K562 (cell line): ENCODE results near the gene ZC3H10. TPM values are rescaled to one million over a fixed set of nuclear protein-coding genes. Genes with fewer than 3 reads are reported as not detected.

Source experiments
- HDAC2 ChIP-seq: fragments of 450-650 bp; IDR thresholded peaks from 2 replicates; pipeline ENCODE4 v1.6.1; 2016; ENCODE audit warnings: mild to moderate bottlenecking
- MIER1 ChIP-seq: fragments of 450-650 bp; IDR thresholded peaks from 2 replicates; pipeline ENCODE4 v1.6.1; 2016; ENCODE audit warnings: antibody characterized with exemption, mild to moderate bottlenecking, low read depth
- NR4A1 ChIP-seq, 2 experiments: fragments of 250-450 bp in 1 of 2; fragments of 450-650 bp in 1 of 2; sonication (Bioruptor Pico) in 1 of 2; IDR thresholded peaks; 2 replicates each; pipeline versions ENCODE4 v1.4.0 to v1.6.1; 2016 to 2020; ENCODE audit warnings: mild to moderate bottlenecking in 2 of 2, missing compliant biosample characterization in 1 of 2, missing genetic modification characterization in 1 of 2, moderate library complexity in 1 of 2
- PRPF4 ChIP-seq: fragments of 200-400 bp; formaldehyde crosslinking; IDR thresholded peaks from one replicate; pipeline ENCODE4 v1.6.1; 2017; ENCODE audit warnings: low read length, low read depth, mild to moderate bottlenecking; ENCODE audit not compliant: insufficient read depth, poor library complexity, severe bottlenecking
- RBM25 ChIP-seq: fragments of 200-400 bp; formaldehyde crosslinking; IDR thresholded peaks from 2 replicates; pipeline ENCODE4 v1.6.1; 2018; ENCODE audit warnings: low read length, low read depth, moderate library complexity; ENCODE audit not compliant: severe bottlenecking
- SOX6 ChIP-seq: fragments of 450-650 bp; IDR thresholded peaks from 2 replicates; pipeline ENCODE4 v1.6.1; 2014; ENCODE audit warnings: mild to moderate bottlenecking
- SRSF3 ChIP-seq: fragments of 200-400 bp; formaldehyde crosslinking; IDR thresholded peaks from 2 replicates; pipeline ENCODE4 v1.6.1; 2016; ENCODE audit warnings: mild to moderate bottlenecking, low read length, moderate library complexity; ENCODE audit not compliant: insufficient read depth
- TAF7 ChIP-seq: fragments of 450-650 bp; IDR thresholded peaks from 2 replicates; pipeline ENCODE4 v1.6.1; 2016; ENCODE audit warnings: missing genetic modification characterization, missing compliant biosample characterization
- TBL1XR1 ChIP-seq, 2 experiments: IDR thresholded peaks; 2 replicates each; pipeline ENCODE4 v1.6.1; 2012; ENCODE audit warnings: improper control_type of control experiment in 2 of 2, low read length in 2 of 2, mild to moderate bottlenecking in 1 of 2
- TCF7 ChIP-seq: sonication (generic); IDR thresholded peaks from 2 replicates; pipeline ENCODE4 v1.6.1; 2016; ENCODE audit warnings: antibody characterized with exemption, borderline replicate concordance
- TEAD1 ChIP-seq, 2 experiments: fragments of 450-650 bp in 1 of 2; sonication (generic) in 1 of 2; formaldehyde crosslinking; IDR thresholded peaks; 2 replicates each; pipeline versions ENCODE4 v1.4.0 to v1.8.0; 2020 to 2022; ENCODE audit warnings: mild to moderate bottlenecking in 2 of 2, missing genetic modification reagents in 1 of 2
- YBX1 ChIP-seq: fragments of 450-650 bp; IDR thresholded peaks from 2 replicates; pipeline ENCODE4 v1.7.1; 2016; ENCODE audit warnings: mild to moderate bottlenecking
- ZNF175 ChIP-seq: fragments of 200-800 bp; sonication (Bioruptor generic); IDR thresholded peaks from 2 replicates; pipeline ENCODE4 v1.6.1; 2016; ENCODE audit warnings: low read depth, mild to moderate bottlenecking, missing genetic modification characterization, missing compliant biosample characterization
- ZNF583 ChIP-seq: fragments of 250-450 bp; sonication (Bioruptor Pico); IDR thresholded peaks from 2 replicates; pipeline ENCODE4 v1.4.0; 2020
- ZNF696 ChIP-seq: fragments of 250-450 bp; sonication (Bioruptor Pico); conservative IDR thresholded peaks from 2 replicates; pipeline ENCODE4 v1.4.0; 2020; ENCODE audit warnings: mild to moderate bottlenecking, moderate library complexity
- polyA plus RNA-seq, 8 experiments: library from polyadenylated mRNA; depleted of rRNA in 4 of 8; stranded (reverse) in 5 of 8; unstranded in 3 of 8; fragments of >200 nt; fragmentation: Nextera tagmentation in 2 of 8; fragmentation: Illumina TruSeq in 1 of 8; extraction: Ambion mirVana in 2 of 8; extraction: Trizol in 1 of 8; gene quantifications; 2 replicates each; pipeline versions ENCODE4 v1.2.1 to v1.2.3, GENCODE V29; 2011 to 2014; ENCODE audit warnings: inconsistent platforms in 1 of 8, missing spikeins in 1 of 8
- total RNA-seq, 7 experiments: library from RNA; depleted of rRNA in 6 of 7; stranded (reverse); fragments of >200 nt in 6 of 7; fragmentation: Illumina TruSeq in 2 of 7; extraction: Trizol in 2 of 7; gene quantifications; 2 replicates each; pipeline versions ENCODE4 v1.2.1 to v1.2.3, GENCODE V29; 2011 to 2021; ENCODE audit warnings: low replicate concordance in 1 of 7
- TF ChIP-seq, protein P1 (sequence below): fragments of 250-450 bp; sonication (Bioruptor Pico); IDR thresholded peaks from 2 replicates; pipeline ENCODE4 v1.8.0; 2022; ENCODE audit warnings: moderate library complexity, mild to moderate bottlenecking, inconsistent platforms
- TF ChIP-seq, protein P2 (sequence below), 2 experiments: fragments of 450-650 bp; formaldehyde crosslinking in 1 of 2; IDR thresholded peaks; 2 replicates each; pipeline versions ENCODE4 v1.4.0 to v1.6.1; 2014 to 2020; ENCODE audit warnings: mild to moderate bottlenecking in 2 of 2, borderline replicate concordance in 1 of 2, low read depth in 1 of 2
- TF ChIP-seq, protein P3 (sequence below): IDR thresholded peaks from 2 replicates; pipeline ENCODE4 v1.6.1; 2011; ENCODE audit not compliant: insufficient read length; ENCODE audit errors: extremely low read depth

The ZC3H10 gene
- total and polyA plus RNA-seq, 9 of the 15 experiments (the other 6 are each of a cell fraction or from before 2014, with no cell fraction given) = 0.31 to 4.1 (median 1.6) TPM

DNA sequence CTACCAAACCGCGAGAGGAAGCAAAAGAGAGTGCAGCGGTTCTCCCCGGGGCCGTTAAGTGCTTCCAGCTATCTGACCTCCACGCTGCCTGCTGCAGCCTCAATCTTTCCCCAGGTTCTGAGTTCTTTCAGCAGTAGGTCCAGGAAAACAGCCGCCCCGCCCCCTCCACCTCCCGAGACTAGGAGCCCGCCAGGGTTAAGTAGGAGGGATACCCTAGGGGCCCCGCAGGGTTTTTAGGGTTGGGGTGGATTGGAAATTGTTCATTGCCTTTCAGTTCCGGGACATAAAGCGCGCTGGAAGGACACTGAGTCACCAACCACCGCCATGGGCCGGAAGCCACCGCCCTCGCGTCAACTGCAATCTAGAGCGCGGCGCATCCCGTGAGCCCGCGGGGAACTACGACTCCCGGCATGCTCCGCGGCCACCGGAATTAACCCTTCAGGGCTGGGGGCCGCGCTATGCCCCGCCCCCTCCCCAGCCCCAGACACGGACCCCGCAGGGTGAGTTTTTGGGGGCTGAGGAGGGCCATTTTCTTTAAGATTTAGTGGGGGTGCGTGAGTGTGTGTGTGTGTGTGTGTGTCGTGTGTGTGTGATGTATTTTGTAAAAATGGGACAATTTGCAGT lies 34.2 kb downstream of the ZC3H10 start, which contains the start of gene MYL6B (continued):
- TF ChIP-seq, protein P1, sequence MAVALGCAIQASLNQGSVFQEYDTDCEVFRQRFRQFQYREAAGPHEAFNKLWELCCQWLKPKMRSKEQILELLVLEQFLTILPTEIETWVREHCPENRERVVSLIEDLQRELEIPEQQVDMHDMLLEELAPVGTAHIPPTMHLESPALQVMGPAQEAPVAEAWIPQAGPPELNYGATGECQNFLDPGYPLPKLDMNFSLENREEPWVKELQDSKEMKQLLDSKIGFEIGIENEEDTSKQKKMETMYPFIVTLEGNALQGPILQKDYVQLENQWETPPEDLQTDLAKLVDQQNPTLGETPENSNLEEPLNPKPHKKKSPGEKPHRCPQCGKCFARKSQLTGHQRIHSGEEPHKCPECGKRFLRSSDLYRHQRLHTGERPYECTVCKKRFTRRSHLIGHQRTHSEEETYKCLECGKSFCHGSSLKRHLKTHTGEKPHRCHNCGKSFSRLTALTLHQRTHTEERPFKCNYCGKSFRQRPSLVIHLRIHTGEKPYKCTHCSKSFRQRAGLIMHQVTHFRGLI = no peak
- TF ChIP-seq SRSF3 = no peak
- no peak for TF ChIP-seq TCF7
- no peak for TF ChIP-seq RBM25
- no peak for TF ChIP-seq ZNF696 (CRISPR knock-in tag)
- TF ChIP-seq TAF7 (tag) = peak; percentile 59; the same call in 1 of the 2 replicates
- no peak for TF ChIP-seq PRPF4
- TF ChIP-seq SOX6 = no peak
- TF ChIP-seq ZNF175 (CRISPR knock-in tag) = peak; percentile 52; the same call in 1 of the 2 replicates
- peak in 1 of 2 experiments; percentile 9; a peak in 1 of 4 replicates for TF ChIP-seq TEAD1 (CRISPR knock-in tag; IDR thresholded peaks at IDR 0.05)
- TF ChIP-seq YBX1 = no peak
- TF ChIP-seq, protein P2, sequence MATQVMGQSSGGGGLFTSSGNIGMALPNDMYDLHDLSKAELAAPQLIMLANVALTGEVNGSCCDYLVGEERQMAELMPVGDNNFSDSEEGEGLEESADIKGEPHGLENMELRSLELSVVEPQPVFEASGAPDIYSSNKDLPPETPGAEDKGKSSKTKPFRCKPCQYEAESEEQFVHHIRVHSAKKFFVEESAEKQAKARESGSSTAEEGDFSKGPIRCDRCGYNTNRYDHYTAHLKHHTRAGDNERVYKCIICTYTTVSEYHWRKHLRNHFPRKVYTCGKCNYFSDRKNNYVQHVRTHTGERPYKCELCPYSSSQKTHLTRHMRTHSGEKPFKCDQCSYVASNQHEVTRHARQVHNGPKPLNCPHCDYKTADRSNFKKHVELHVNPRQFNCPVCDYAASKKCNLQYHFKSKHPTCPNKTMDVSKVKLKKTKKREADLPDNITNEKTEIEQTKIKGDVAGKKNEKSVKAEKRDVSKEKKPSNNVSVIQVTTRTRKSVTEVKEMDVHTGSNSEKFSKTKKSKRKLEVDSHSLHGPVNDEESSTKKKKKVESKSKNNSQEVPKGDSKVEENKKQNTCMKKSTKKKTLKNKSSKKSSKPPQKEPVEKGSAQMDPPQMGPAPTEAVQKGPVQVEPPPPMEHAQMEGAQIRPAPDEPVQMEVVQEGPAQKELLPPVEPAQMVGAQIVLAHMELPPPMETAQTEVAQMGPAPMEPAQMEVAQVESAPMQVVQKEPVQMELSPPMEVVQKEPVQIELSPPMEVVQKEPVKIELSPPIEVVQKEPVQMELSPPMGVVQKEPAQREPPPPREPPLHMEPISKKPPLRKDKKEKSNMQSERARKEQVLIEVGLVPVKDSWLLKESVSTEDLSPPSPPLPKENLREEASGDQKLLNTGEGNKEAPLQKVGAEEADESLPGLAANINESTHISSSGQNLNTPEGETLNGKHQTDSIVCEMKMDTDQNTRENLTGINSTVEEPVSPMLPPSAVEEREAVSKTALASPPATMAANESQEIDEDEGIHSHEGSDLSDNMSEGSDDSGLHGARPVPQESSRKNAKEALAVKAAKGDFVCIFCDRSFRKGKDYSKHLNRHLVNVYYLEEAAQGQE (IDR thresholded peaks at IDR 0.05; ENCODE audit: borderline replicate concordance) = no peak
- TF ChIP-seq, protein P2 (CRISPR knock-in tag; IDR thresholded peaks at IDR 0.05; ENCODE audit: low read depth) = no peak
- TF ChIP-seq TBL1XR1 (IDR thresholded peaks at IDR 0.05; ENCODE audit: low read length in 2 of 2) = no peak; a peak in 1 of 4 replicates
- no peak for TF ChIP-seq NR4A1 (CRISPR knock-in tag; IDR thresholded peaks at IDR 0.05)
- no peak for TF ChIP-seq NR4A1 (tag; IDR thresholded peaks at IDR 0.05)
- 0 out of 2 replicates have a peak, but pooled peaks have one; percentile 12 for TF ChIP-seq HDAC2
- TF ChIP-seq, protein P3, sequence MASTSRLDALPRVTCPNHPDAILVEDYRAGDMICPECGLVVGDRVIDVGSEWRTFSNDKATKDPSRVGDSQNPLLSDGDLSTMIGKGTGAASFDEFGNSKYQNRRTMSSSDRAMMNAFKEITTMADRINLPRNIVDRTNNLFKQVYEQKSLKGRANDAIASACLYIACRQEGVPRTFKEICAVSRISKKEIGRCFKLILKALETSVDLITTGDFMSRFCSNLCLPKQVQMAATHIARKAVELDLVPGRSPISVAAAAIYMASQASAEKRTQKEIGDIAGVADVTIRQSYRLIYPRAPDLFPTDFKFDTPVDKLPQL = no peak
- TF ChIP-seq MIER1 = no peak
- no peak for TF ChIP-seq ZNF583 (CRISPR knock-in tag)
